Gastroesophageal sphincter (tissue), 3 donors: ENCODE results near the gene MGME1.

Experiments
- CTCF ChIP-seq, 4 experiments: fragments of 200-600 bp in 2 of 4; fragments of 450-650 bp in 2 of 4; sonication (generic) in 1 of 4; IDR thresholded peaks; one replicate each; pipeline ENCODE4 v1.5.1; 2017 to 2019; ENCODE audit warnings: antibody characterized with exemption in 4 of 4, mild to moderate bottlenecking in 2 of 4, moderate library complexity in 2 of 4
- EP300 ChIP-seq: sonication (generic); formaldehyde crosslinking; IDR thresholded peaks from one replicate; pipeline ENCODE4 v1.6.1; 2017; ENCODE audit warnings: antibody characterized with exemption, mild to moderate bottlenecking
- POLR2A ChIP-seq, 2 donors: fragments of 450-650 bp; IDR thresholded peaks; one replicate each; pipeline ENCODE4 v1.6.1; 2017; ENCODE audit warnings: antibody characterized with exemption in 2 of 2, mild to moderate bottlenecking in 2 of 2, moderate library complexity in 1 of 2
- POLR2AphosphoS5 ChIP-seq: sonication (generic); formaldehyde crosslinking; IDR thresholded peaks from one replicate; pipeline ENCODE4 v1.6.1; 2017; ENCODE audit warnings: antibody characterized with exemption

GRCh38 chr20:18032977-18033892, 64.4 kb downstream of the MGME1 start:
- TF ChIP-seq CTCF (IDR thresholded peaks at IDR 0.05) = no peak
- TF ChIP-seq POLR2A (IDR thresholded peaks at IDR 0.05) = no peak
- TF ChIP-seq POLR2AphosphoS5 = no peak
- TF ChIP-seq EP300 = no peak
